T-helper 22 cell (primary cell): ENCODE results near the gene TOMM20L.
"Not testable (repeated sequence)": the region's sequence is repeated elsewhere in the genome, so short reads cannot be mapped to it uniquely, and the experiment has no call there.

Experiments
- DNase-seq: peaks from one replicate; pipeline ENCODE4 v3.0.0-alpha.2; 2020; ENCODE audit warnings: low read depth

The TOMM20L gene

GRCh38 chr14:58395812-58396788 lies at the start of gene TOMM20L:
Gene TOMM20L, plus strand, starts transcription at chr14:58395930. Its CDS starts 28 bp downstream, at chr14:58395958.
- DNase-seq = peak; percentile 36

- DNase-seq = no peak
These were observed 42.0 kb upstream of the TOMM20L start for GRCh38 chr14:58353516-58354299.

GRCh38 chr14:58354808-58355207 lies 40.9 kb upstream of the TOMM20L start:
- no peak for DNase-seq

GRCh38 chr14:58356268-58356667 lies 39.5 kb upstream of the TOMM20L start:
- no peak for DNase-seq

DNA sequence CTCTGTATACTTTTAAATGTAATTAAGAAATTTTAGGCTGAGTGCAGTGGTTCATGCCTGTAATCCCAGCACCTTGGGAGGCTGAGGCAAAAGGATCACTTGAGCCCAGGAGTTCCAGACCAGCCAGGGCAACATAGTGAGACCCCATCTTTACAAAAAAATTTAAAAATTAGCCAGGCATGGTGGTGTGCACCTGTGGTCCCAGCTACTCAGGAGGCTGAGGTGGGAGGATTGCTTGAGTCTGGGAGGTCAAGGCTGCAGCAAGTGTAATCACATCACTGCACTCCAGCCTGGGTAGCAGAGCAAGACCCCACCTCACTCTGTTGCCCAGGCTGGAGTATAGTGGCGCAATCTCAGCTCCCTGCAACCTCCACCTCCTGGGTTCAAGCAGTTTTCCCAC lies 33.5 kb upstream of the TOMM20L start:
- not testable (repeated sequence) for DNase-seq

DNA sequence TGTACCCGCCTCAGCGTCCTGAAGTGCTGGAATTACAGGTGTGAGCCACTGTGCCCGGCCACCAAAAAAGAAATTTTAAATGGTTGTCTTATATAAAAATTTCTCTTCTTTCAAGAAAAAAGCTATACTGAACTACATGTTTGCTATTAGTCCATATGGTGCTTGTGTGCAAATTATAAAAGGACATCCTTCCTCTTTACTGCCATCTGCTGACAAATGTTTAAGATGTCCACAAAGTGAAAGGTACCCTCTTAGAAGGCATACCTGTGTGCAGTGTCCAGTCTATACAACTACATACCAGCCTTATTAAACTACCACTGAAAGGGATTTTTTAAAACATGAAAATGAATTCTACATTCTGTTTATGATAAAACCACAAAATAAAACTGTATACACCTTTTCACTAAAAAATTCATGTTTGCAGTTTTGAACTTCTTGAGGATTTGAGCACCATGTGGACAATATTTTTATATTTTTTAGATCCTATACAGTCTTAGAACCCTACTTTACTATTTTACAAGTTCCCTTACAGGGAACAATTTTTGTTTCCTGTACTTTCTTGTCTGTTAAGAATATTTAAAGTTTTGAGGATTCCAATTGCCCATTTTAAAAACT lies 32.8 kb upstream of the TOMM20L start:
- no peak for DNase-seq

- DNase-seq = no peak
These were observed 31.4 kb upstream of the TOMM20L start for GRCh38 chr14:58364316-58364715.

DNA sequence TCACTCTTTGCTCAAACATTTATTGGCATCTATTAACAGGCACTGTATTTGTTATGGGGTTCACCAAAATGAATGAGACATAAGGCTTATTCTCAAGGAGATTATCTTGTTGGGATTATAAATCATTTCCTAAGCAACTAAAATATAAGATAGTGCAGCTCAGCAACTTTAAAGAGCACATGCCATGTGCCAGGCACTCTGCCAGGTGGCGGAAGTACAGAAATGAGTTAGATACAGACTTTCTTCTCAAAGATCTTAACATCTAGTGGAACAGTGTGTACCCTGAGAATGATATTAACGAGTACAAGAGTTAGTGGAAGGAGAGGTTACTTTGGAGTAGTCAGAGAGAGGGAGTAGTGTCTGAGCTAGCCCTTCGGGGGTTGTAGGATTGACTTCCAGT lies 28.4 kb upstream of the TOMM20L start:
- no peak for DNase-seq

GRCh38 chr14:58368956-58369355 lies 26.8 kb upstream of the TOMM20L start:
- DNase-seq = no peak

DNA sequence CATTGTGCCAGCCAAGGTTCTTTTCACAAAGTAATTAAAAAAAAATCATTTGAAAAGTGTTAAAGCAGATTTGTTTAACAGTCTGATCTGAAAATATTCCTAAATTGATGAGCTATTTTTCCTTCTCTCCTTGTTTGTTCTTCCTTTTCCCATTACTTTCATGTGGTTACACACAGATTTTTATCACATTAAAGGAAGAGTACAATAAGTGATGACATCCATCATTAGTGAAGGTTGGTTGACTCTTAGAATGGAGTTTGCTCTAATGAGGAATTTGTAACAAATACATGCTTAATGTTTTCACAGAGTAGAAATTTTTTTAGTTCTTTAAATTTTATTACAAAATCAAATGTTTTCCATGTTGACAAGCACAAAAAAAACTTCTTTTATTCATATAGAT lies 18.9 kb upstream of the TOMM20L start:
- DNase-seq = no peak

GRCh38 chr14:58390830-58391229 lies 4.9 kb upstream of the TOMM20L start:
- no peak for DNase-seq

GRCh38 chr14:58395562-58395811 lies 243 bp upstream of the TOMM20L start:
- DNase-seq = no peak

GRCh38 chr14:58397156-58397555 lies 1.4 kb downstream of the TOMM20L start:
- no peak for DNase-seq

- no peak for DNase-seq
These were observed 2.8 kb downstream of the TOMM20L start for GRCh38 chr14:58398495-58398894.

DNA sequence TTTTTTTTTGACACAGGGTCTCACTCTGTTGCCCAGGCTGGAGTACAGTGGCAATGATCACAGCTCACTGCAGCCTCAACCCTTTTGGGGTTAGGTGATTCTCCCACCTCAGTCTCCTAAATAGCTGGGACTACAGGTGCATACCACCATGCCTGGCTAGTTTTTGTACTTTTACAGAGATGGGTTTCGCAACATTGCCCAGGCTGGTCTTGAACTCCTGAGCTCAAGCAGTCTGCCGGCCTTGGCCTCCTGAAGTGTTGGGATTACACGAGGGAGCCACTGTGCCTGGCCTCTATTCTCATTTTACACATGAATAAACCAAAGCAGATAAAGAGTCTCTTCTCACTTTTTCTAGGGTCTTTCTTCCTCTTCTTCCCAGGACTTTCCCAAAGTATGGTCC lies 3.2 kb downstream of the TOMM20L start:
- no peak for DNase-seq

DNA sequence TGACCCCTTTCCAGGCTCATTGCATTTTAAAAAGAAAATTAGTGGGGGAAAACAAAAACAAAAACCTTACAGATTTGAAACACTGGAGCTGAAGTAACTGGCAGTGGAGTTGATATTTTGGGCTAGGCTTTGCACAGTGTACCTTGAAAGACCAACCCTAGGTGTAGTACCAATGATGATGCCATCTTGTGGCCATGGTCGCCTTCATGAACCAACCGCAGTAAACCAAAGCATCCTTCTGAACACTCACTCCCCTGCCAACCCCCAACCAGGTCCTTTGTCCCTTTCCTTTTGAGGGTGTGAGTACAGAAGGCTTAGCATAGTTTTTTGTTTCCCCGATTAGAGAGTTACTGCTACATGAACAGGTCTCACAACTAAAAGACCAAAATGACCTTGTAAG lies 5.9 kb downstream of the TOMM20L start:
- DNase-seq = no peak

DNA sequence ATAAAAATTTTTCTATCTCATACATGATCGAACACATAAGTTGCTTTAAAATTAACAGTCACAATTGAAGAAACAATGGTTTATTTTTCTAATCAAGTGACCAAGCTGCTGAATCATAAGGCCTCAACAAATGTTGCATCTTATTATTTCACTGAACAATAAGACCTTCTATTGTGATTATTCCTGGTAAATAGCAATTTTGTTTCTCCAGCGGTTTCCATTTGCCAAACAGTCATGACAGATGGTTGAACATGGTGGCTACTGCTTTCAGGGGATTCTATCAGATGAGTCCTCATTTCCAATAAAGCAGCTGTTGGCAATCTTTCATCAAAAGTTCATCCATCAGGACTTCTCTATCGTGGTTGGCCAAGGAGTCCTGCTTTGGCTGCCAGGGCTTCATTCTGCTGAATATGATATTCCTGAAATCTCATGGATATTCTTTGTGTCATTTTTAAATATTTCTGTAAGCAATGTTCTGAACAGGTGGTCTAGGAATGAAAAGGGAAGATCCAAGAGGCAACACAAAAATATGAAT lies 13.0 kb downstream of the TOMM20L start:
- DNase-seq = no peak

GRCh38 chr14:58414845-58415244 lies 19.1 kb downstream of the TOMM20L start:
- no peak for DNase-seq

DNA sequence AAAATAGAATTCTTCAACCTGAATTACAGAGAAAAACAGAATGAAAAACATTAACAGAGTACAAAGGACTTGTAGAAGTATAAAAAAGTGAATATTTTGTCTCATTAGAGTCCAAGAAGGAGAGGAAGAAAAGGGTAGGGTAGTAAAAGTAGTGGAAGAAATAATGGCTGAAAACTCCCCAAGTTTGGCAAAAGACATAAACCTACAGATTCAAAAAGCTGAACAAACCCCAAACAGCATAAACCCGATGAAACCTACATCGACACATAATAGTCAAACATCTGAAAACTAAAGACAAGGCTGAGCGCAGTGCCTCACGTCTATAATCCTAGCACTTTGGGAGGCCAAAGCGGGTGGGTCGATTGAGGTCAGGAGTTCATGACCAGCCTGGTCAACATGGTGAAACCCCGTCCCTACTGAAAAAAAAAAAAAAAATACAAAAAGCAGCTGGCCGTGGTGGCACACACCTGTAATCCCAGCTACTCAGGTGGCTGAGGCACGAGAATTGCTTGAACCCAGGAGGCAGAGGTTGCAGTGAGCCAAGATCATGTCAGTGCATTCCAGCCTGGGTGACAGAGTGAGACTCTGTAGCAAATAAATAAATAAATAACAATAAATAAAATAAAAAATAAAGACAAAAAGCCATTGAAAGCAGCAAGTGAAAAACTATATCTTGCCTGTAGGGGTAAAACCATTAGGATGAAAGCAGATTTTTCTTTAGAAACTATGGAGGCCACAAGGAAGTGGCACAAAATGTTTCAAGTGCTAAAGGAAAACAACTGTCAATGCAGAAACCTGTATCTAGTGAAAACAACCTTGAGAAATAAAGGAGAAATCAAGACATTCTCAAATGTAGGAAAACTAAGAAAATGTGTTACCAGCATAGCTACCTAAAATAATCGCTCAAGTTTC lies 20.2 kb downstream of the TOMM20L start:
- DNase-seq = no peak

DNA sequence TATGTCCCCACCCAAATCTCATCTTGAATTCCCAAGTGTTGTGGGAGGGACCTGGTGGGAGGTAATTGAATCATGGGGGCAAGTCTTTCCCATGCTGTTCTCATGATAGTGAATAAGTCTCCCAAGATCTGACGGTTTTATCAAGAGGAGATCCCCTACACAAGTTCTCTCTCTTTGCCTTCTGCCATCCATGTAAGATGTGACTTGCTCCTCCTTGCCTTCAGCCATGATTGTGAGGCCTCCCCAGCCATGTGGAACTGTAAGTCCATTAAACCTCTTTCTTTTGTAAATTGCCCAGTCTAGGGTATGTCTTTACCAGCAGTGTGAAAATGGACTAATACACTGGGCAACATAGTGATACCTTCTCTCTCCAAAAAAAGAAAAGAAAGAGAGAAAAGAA lies 21.2 kb downstream of the TOMM20L start:
- DNase-seq = not testable (repeated sequence)

DNA sequence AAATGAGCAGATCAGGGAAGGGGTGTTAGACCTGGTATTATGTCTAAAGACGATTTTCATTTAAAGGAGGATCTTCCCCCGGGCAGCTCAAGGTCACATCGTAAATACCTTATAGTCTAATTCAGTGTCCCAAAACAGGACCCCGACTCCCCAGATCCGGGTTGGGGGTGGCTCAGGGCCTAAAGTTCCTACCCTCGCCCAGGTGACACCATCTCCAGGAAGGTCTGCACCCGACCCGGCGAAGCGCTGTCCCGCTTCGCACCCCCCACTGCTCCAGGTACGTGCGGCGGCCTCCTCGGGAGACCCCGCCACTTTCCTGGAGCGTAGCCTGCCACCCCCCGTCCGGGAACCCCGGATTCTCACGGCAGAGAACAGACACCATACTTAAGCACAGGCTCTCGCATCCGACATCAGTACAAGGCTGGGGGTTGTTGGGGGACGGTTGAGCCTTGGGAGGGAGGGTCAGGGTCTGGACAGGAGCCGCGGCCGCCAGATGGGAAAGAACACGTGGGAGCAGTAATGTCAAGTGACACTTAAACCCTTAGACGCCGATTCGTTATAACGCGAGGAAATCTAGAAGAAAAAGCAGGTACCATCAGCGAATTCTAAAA lies 31.0 kb downstream of the TOMM20L start:
- DNase-seq = peak; percentile 17
